ENCODE data around the gene FBXO2.

DNA sequence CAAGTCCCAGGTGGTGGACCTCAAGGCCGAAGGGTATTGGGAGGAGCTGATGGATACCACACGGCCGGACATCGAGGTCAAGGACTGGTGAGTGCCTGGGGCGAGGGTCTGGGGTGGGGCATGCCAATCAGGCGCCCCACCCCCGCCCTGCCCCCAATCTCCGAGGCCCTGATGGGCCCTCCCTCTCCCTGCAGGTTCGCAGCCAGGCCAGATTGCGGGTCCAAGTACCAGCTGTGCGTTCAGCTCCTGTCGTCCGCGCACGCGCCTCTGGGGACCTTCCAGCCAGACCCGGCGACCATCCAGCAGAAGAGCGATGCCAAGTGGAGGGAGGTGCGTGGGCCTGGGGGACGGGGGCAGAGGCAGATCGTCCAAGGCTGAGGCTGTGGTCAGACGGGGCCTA is 4.3 kb upstream of the FBXO2 start:
- TF ChIP-seq, protein P1, sequence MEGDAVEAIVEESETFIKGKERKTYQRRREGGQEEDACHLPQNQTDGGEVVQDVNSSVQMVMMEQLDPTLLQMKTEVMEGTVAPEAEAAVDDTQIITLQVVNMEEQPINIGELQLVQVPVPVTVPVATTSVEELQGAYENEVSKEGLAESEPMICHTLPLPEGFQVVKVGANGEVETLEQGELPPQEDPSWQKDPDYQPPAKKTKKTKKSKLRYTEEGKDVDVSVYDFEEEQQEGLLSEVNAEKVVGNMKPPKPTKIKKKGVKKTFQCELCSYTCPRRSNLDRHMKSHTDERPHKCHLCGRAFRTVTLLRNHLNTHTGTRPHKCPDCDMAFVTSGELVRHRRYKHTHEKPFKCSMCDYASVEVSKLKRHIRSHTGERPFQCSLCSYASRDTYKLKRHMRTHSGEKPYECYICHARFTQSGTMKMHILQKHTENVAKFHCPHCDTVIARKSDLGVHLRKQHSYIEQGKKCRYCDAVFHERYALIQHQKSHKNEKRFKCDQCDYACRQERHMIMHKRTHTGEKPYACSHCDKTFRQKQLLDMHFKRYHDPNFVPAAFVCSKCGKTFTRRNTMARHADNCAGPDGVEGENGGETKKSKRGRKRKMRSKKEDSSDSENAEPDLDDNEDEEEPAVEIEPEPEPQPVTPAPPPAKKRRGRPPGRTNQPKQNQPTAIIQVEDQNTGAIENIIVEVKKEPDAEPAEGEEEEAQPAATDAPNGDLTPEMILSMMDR (IDR thresholded peaks at IDR 0.05), result no peak
- no peak for TF ChIP-seq EP300 (IDR thresholded peaks at IDR 0.05)

Data from upper lobe of left lung (tissue), 4 donors.